ENCODE data around the gene PAX2. TPM values are rescaled to one million over a fixed set of nuclear protein-coding genes. Genes with fewer than 3 reads are reported as not detected.

The PAX2 gene
- total and polyA plus RNA-seq, 2 of the 8 experiments (the other 6 are each of a cell fraction or from before 2014, with no cell fraction given), result 0.02 TPM; not detected in 1

- no peak for TF ChIP-seq CHD7 (IDR thresholded peaks at IDR 0.05; ENCODE audit: insufficient replicate concordance, low read length)
These were observed 77.8 kb downstream of the PAX2 start (continued) for GRCh38 chr10:100823194-100823593.

Measured in H1 (cell line).